Peyer's patch (tissue), 4 donors: ENCODE results near the gene DNAJC12.

ENCODE experiments used
- POLR2A ChIP-seq, 2 donors: fragments of 450-650 bp; IDR thresholded peaks; one replicate each; pipeline ENCODE4 v1.5.1; 2017; ENCODE audit warnings: antibody characterized with exemption in 2 of 2, mild to moderate bottlenecking in 2 of 2, moderate library complexity in 2 of 2
- TF ChIP-seq, protein P1 (sequence below), 6 experiments: fragments of 450-650 bp in 4 of 6; fragments of 200-600 bp in 2 of 6; sonication (generic) in 1 of 6; IDR thresholded peaks; one replicate each; pipeline ENCODE4 v1.5.1; 2017 to 2019; ENCODE audit warnings: antibody characterized with exemption in 6 of 6, mild to moderate bottlenecking in 3 of 6, moderate library complexity in 1 of 6

DNA sequence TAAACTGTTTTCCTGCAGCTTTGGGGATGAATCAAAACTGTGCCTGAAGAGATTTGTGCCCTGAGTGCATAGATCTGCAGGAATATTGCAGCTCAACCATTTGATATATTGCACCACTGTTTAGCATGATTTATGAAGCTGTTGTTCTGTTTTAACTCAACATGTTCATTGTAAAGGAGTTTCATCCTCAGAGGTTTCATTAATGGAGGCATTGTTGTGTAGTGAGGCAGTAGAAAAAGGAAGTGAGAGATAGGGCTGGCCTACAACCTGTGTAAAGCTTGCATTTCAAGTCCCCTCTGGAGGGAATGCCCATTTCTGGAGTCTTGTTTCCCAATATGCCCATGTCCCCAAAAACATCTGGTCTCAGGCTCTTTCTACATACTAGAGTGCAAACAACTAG, 67.5 kb downstream of the DNAJC12 start:
- TF ChIP-seq, protein P1, sequence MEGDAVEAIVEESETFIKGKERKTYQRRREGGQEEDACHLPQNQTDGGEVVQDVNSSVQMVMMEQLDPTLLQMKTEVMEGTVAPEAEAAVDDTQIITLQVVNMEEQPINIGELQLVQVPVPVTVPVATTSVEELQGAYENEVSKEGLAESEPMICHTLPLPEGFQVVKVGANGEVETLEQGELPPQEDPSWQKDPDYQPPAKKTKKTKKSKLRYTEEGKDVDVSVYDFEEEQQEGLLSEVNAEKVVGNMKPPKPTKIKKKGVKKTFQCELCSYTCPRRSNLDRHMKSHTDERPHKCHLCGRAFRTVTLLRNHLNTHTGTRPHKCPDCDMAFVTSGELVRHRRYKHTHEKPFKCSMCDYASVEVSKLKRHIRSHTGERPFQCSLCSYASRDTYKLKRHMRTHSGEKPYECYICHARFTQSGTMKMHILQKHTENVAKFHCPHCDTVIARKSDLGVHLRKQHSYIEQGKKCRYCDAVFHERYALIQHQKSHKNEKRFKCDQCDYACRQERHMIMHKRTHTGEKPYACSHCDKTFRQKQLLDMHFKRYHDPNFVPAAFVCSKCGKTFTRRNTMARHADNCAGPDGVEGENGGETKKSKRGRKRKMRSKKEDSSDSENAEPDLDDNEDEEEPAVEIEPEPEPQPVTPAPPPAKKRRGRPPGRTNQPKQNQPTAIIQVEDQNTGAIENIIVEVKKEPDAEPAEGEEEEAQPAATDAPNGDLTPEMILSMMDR (IDR thresholded peaks at IDR 0.05): no peak
- TF ChIP-seq POLR2A (IDR thresholded peaks at IDR 0.05): no peak
